Mesodermal cell (in vitro differentiated cells): Measurements from ENCODE around the gene CD81.
"Not testable (repeated sequence)": the region's sequence is repeated elsewhere in the genome, so short reads cannot be mapped to it uniquely, and the experiment has no call there.

Source experiments
- H3K27ac ChIP-seq: 2 replicates; pipeline ENCODE4 v1.7.0; 2013; ENCODE audit warnings: mild to moderate bottlenecking, low read depth, low read length, moderate library complexity; ENCODE audit not compliant: severe bottlenecking
- H3K36me3 ChIP-seq: 2 replicates; pipeline ENCODE4 v1.7.1; 2013; ENCODE audit warnings: mild to moderate bottlenecking, low read length, moderate library complexity; ENCODE audit not compliant: control insufficient read depth, insufficient read depth
- H3K4me1 ChIP-seq: one replicate; pipeline ENCODE4 v1.7.1; 2013; ENCODE audit warnings: mild to moderate bottlenecking, low read length; ENCODE audit not compliant: insufficient read depth, control insufficient read depth, poor library complexity, severe bottlenecking
- H3K4me3 ChIP-seq: 2 replicates; pipeline ENCODE4 v1.7.0; 2013; ENCODE audit warnings: low read length, control low read depth, mild to moderate bottlenecking; ENCODE audit not compliant: insufficient read depth, poor library complexity, severe bottlenecking; ENCODE audit errors: extremely low read depth
- H3K9me3 ChIP-seq: 2 replicates; pipeline ENCODE4 v1.7.1; 2013; ENCODE audit warnings: mild to moderate bottlenecking, low read length, moderate library complexity; ENCODE audit not compliant: control insufficient read depth
- WGBS, 2 experiments: methylation state at CpG; one replicate each; pipeline ENCODE4 v1.1.5; 2013; ENCODE audit warnings: missing lambda C conversion rate in 2 of 2; ENCODE audit not compliant: insufficient coverage in 2 of 2; 5-methylcytosine and 5-hydroxymethylcytosine counted together

CD81 gene

DNA sequence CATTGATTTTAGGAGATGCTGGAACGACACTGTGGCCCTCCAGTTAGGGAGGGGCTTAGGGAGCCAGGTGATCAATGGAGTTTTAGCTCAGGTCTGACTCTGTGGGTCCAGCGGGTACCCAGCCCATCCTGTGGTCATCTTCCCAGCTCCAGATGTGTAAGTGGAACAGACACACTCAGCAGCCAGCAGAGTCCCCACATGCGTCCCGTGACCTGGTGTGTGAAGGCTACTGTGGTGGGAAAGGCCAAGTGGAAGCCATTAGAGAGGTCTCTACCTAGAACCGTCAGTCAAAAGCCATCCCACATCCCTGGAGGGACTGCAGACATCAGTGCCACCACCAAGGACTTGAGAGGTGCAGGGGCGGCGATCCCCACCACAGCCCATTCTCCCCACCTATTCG is 19.9 kb upstream of the CD81 start:
- 73 to 87% methylated on average over 4 to 7 of the region's 8 CpGs for WGBS, 2 experiments
- H3K27ac ChIP-seq = no peak overlapping the region
- no peaks in the 10 kb centered on the region for H3K36me3 ChIP-seq

DNA sequence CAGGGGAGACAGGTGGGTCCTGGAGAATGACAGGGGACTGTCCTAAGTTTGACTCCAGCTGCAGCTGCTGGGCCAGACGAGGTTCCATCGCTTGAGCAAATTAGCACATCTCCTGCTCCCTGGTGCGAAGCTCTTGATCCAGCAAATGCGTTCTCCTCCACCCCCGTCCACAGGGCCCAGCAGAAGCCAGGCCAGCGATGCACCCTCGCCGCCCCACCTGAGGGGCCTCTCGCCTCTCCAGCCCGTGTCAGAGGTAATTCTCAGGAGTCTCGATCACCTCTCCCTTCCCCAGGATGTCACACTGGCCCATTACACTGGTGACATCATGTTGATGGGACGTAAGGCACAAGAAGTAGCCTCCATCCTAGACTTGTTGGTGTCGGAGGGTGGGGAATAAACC is 19.5 kb upstream of the CD81 start:
- not testable (repeated sequence) for H3K4me3 ChIP-seq, H3K4me1 ChIP-seq, H3K27ac ChIP-seq, H3K9me3 ChIP-seq, H3K36me3 ChIP-seq
- WGBS, 2 experiments = 87 to 88% methylated on average over 7 to 9 of the region's 13 CpGs

More for the DNA sequence above, 19.9 kb upstream of the CD81 start:
- H3K4me3 ChIP-seq = no peak overlapping the region
- no peaks in the 10 kb centered on the region for H3K4me1 ChIP-seq
- no peaks in the 10 kb centered on the region for H3K9me3 ChIP-seq

- Histone ChIP-seq H3K9me3 (no peaks in the 10 kb centered on the region), H3K27ac (no peak overlapping the region), H3K36me3 (no peaks in the 10 kb centered on the region), H3K4me3 (no peak overlapping the region), H3K4me1 (no peaks in the 10 kb centered on the region)
- 90 to 93% methylated on average over 10 to 11 of the region's 11 CpGs for WGBS, 2 experiments
Measured at GRCh38 chr11:2358754-2359442, 18.2 kb upstream of the CD81 start.

DNA sequence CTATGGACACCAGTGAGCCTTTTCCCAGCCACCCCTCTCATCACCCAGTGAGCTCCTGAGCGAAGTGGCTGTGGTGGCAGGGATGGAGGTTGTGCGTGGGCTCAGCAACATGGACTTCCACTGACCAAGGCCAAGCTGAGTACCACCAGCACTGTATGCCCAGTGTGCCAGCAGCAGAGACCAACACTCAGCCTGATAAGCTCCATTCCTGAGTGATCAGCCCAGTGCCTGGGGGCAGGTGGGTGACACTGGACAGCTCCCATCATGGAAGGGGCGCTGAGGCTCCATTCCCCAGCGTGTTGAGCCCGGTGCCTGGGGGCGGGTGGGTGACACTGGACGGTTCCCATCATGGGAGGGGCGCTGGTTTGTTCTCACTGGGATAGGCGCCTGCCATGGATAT is 17.6 kb upstream of the CD81 start:
- Histone ChIP-seq H3K36me3 (no peaks in the 10 kb centered on the region), H3K4me1 (no peaks in the 10 kb centered on the region), H3K9me3 (no peaks in the 10 kb centered on the region), H3K4me3 (no peak overlapping the region), H3K27ac (no peak overlapping the region)
- WGBS, 2 experiments = 94 to 95% methylated on average over 7 to 9 of the region's 9 CpGs

DNA sequence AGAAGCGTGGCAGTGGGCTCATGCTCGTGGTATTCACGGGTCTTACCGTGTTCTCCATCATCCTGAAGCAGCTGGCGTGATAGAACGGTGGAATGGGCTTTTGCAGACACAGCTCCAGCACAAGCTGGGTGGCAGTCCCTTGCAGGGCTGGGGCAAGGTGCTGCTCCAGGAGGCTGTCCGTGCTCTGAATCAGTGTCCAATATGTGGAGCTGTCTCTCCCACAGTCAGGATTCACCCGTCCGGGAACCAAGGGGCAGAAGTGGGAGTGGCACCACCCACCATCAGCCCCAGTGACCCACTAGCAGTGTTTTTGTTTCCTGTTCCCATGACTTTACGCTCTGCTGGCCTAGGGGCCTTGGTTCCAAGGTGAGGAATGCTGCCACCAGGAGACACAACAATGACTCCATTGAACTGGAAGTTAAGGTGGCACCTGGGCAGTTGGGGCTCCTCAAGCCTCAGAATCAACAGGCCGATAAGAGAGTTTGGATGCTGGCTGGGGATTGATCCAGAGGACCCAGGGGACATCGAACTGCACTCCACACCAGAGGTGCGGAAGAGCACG is 16.9 kb upstream of the CD81 start:
- H3K36me3 ChIP-seq = no peaks in the 10 kb centered on the region

DNA sequence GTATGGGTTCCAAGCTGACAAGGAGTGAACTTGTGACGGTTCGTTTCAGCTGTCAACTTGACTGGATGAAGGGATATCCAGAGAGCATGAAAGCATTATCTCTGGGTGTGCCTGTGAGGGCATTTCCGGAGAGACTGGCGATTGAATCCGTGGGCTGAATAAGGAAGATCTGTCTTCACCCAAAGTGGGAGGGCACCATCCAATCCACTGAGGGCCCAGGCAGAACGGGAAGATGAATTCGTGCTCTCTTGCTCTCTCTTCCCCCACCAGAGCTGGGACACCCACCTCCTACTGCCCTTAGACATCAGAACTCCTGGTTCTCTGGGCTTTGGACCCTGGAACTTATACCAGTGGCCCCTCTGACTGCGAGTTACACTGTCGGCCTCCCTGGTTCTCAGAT is 15.5 kb upstream of the CD81 start:
- no peak overlapping the region for H3K4me3 ChIP-seq
- no peaks in the 10 kb centered on the region for H3K9me3 ChIP-seq
- no peaks in the 10 kb centered on the region for H3K4me1 ChIP-seq
- WGBS, 2 experiments = 83 to 87% methylated on average over 6 to 9 of the region's 9 CpGs
- H3K36me3 ChIP-seq = no peaks in the 10 kb centered on the region
- H3K27ac ChIP-seq = no peak overlapping the region

More for the DNA sequence above, 16.9 kb upstream of the CD81 start:
- Histone ChIP-seq H3K9me3 (no peaks in the 10 kb centered on the region), H3K27ac (no peak overlapping the region), H3K4me1 (no peaks in the 10 kb centered on the region), H3K4me3 (no peak overlapping the region)
- WGBS, 2 experiments = 91 to 96% methylated on average over 13 to 14 of the region's 14 CpGs

- no peaks in the 10 kb centered on the region for H3K36me3 ChIP-seq
- H3K4me1 ChIP-seq = no peaks in the 10 kb centered on the region
- 93 to 95% methylated on average over 7 of the region's 7 CpGs for WGBS, 2 experiments
- H3K27ac ChIP-seq = no peak overlapping the region
- H3K9me3 ChIP-seq = no peaks in the 10 kb centered on the region
- no peak overlapping the region for H3K4me3 ChIP-seq
Measured at GRCh38 chr11:2362414-2362813, 14.7 kb upstream of the CD81 start.

DNA sequence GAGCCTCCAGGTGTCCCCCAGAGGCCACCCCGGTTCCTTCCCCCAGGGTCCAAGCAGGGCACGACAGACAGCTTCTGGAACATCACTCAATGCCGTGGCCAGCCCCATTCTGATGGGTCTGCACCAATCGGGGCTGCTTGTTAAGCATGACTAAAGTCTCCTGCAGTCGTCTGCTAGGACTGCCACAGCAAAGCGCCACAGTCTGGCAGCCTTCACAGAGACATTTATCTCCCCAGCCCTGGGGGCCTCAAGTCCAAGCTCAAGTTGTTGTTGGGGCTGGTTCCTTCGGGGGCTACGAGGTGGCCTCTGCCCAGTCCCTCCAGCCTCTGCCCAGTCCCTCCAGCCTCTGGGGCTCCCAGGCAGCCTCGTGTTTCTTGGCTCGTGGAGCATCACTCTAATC is 14.0 kb upstream of the CD81 start:
- Histone ChIP-seq H3K9me3 (no peaks in the 10 kb centered on the region), H3K36me3 (no peaks in the 10 kb centered on the region), H3K27ac (no peak overlapping the region), H3K4me3 (no peak overlapping the region), H3K4me1 (no peaks in the 10 kb centered on the region)
- 92 to 94% methylated on average over 8 to 10 of the region's 10 CpGs for WGBS, 2 experiments

- H3K27ac ChIP-seq = no peak overlapping the region
- WGBS, 2 experiments = 92 to 97% methylated on average over 14 of the region's 15 CpGs
- no peaks in the 10 kb centered on the region for H3K4me1 ChIP-seq
- H3K9me3 ChIP-seq = no peaks in the 10 kb centered on the region
- H3K4me3 ChIP-seq = no peak overlapping the region
- no peaks in the 10 kb centered on the region for H3K36me3 ChIP-seq
Measured at GRCh38 chr11:2363577-2364370, 13.3 kb upstream of the CD81 start.

- H3K36me3 ChIP-seq, H3K4me3 ChIP-seq: not testable (repeated sequence)
- 86 to 89% methylated on average over 11 to 12 of the region's 12 CpGs for WGBS, 2 experiments
Measured at GRCh38 chr11:2364386-2364785, 12.7 kb upstream of the CD81 start.

More at GRCh38 chr11:2364386-2364785, 12.7 kb upstream of the CD81 start:
- not testable (repeated sequence) for H3K9me3 ChIP-seq, H3K27ac ChIP-seq, H3K4me1 ChIP-seq
